Measurements from ENCODE around the gene RPS10.
A peak's percentile ranks its signal among the peaks of the same experiment; 100 is the strongest.
"Not testable (repeated sequence)": the region's sequence is repeated elsewhere in the genome, so short reads cannot be mapped to it uniquely, and the experiment has no call there.

RPS10 gene

DNA sequence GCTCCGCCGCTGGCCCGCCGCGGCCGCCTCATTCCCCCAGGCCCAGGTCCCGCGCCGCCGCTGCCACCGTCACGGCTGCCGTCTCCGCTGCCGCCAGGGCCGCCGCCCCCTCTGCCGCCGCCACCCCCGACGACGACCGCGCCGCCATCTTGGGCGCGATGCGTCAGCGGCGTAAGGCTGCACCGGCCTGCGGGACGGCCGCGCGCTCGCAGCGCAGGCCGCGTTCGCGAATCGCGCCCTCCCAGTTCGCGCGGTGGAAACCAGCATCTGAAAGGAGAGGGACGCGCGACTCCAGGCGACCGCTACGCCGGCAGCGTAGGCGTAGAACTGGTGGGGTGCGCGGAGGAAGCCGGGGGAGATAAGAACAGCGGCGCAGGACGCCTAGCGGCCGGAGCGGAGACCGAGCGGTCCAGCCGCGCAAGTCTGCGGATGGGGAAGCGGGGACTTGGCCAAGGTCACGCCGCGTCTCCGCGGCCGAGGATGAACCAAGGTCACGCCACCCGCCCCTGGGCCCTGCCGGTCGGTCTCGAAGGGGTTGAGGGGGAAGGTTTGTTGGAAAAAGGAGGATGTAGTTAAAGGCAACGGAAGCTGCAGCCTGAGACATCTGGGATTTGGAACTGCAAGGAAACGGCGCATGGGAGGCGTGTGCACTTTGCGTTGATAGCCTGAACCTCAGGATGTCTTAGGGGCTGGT lies 33.2 kb downstream of the RPS10 start, which contains the start of gene NUDT3:
NUDT3 (minus strand) TSS at position 173 of the 694 bp plus-strand sequence. CDS start 307 bp downstream, outside the sequence.
- DNase-seq (ENCODE audit: low spot score): peak; percentile 93

DNA sequence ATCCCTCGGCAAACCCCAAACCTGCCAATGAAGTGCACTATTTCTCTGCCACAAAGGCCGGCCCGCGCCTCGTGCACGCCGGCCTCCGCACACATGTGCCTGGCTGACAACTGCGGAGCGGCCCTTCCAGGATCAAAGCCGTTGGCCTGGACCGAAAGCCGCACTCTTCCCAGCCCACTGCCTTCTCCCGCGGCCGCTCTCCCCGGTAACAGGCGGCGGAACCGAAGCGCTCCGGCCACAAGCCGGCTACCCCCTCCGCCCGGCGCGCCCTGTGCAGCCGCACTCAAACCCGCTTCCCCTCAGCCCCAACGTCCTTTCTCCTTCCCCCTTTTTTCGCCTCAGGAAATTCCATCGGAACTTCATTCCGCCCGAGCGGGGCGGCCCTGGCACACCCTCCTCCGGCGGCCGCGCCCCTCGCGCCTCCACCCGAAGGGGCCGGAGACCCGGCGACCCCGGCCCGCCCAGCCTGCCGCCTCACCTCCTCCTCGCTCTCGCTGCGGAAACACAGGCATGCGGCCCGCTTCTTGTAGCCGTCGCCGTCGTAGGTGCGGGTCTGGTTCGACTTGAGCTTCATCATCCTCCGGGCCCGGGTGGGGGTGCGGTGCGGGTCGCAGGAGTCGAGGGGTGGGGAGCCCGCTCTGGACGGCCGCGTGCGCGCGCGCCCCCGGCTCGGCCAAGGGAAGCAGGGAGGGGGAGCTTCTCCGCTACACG lies 33.9 kb downstream of the RPS10 start:
- peak; percentile 44 for DNase-seq (ENCODE audit: low spot score)

DNA sequence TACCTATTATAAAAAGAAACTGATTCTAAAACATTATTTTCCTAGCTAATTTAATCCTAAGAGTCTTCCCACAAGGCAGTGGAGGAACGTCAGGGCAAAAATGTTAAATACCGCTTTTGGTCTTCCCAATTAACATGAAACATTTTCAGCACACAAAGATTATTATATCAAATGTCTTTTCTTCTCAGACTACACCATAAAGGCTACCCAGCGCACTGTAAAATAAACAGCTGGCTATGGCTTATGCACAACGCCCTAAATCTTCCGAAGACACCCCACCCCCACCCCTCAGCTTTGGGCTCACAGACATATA lies 34.4 kb downstream of the RPS10 start:
- DNase-seq (ENCODE audit: low spot score): no peak

DNA sequence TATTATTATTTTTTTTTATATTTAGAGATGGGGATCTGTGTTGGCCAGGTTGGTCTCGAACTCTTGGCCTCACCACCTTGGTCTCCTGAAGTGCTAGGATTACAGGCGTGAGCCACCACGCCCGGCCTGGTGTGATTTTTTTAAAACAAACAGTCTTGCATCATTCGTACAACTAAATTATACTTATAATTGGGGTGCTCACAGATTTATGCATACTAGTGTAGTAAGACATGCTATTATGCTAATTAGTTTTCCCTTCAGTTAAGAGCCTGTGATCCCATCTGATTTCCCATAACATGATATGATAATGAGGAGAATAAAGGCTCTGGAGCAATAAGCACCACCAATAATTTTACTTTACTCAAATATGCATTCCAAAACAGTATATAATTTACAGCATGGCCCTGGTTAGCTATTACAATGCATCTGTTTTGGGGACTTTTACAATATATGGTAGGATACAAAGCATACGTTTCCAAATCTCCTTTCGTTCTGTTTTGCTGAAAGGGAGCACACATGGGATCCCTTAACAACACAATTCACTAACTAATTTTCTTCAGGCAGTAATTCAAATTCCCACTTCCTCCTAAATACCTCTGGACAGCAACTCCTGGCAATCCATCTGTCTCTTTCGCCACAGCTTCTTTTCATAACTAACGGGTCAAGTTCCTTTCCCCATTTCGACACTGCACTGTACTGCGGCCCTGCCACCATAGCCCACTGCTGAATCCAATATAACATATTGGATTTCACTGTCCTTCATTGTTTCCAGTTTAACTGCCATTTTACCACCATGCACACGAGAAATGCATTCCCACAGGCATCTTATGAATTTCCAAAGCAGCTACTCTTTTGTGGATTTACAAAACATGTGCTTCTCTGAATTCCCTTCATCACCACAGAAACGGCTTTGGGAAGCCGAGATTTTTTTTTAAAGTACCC lies 35.1 kb downstream of the RPS10 start:
- no peak for DNase-seq (ENCODE audit: low spot score)

DNA sequence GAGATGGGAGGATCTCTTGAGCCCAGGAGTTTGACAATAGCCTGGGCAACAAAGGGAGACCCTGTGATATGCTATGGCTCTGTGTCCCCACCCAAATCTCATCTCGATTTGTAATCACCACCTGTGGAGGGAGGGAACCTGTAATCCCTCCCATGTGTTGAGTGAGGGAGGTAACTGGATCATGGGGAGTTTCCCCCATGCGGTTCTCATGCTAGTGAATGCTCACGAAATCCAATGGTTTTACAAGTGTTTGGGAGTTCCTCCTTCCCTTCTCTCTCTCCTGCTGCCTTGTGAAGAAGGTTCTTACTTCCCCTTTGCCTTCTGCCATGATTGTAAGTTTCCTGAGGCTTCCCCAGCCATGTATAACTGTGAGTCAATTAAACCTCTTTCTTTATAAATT lies 36.8 kb downstream of the RPS10 start:
- no peak for DNase-seq (ENCODE audit: low spot score)

DNA sequence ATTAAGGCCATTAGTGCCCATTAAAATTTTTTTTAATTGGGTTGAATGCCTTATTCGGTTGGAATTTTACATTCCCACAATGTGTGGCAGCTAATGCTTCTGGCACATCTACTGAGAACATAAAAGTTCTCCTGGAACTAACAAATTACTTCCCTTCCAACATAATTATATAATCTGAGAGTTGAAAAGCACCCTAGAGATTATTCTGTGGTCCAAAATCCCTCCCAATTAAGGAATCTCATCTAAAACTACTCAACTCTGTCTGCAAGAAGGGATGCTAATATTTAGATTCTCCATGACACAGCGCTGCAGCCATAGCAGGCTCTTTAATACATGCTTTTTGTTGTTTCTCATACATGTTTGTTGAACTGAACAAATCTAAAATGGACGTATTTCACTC lies 37.4 kb downstream of the RPS10 start:
- no peak for DNase-seq (ENCODE audit: low spot score)

DNA sequence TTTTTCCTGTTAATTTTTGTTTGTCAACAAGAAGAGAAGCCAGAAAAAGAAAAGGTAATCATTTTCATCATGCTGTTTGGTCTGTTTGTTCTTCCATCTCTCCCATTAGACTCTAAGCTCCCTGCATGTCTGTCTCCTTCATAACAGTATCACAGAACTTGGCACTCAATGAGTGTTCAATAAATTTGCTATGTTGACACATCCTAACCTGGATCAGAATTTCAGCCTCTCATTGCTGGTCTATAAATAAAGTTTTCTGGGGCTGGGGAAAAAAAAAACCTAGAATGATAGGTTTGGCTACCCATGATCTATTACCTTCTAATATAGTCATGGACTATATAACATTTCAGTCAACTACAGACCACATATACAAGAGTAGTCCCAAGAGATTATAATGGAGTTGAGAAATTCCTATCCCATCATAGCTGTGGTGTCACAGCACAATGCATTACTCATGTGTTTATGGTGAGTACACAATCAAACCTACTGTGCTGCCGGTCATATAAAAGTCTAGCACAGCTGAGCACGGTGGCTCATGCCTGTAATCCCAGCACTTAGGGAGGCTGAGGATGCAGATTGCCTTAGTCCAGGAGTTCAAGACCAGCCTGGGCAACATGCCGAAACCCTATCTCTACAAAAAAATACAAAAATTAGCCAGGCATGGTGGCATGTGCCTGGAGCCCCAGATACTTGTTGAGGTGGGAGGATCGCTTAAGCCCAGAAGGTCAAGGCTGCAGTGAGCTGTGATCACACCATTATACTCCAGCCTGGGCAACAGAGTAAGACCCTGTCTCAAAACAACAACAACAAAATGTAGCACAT lies 39.3 kb downstream of the RPS10 start:
- DNase-seq (ENCODE audit: low spot score): no peak

DNA sequence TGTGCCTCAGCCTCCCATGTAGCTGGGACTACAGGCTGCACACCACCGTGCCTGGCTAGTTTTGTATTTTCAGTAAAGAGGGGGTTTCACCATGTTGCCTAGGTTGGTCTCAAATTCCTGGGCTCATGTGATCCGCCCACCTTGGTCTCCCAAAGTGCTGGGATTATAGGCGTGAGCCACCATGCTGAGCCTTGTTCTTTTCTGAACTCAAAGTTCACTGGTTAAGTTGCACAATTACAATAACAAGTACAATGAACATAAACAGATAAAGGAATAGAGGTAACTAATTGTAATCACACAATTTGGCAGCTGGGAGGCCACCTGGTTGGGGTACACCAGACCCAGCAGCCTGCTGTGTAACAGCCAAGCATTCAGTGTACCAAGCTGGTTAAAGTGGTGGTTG lies 40.1 kb downstream of the RPS10 start:
- no peak for DNase-seq (ENCODE audit: low spot score)

DNA sequence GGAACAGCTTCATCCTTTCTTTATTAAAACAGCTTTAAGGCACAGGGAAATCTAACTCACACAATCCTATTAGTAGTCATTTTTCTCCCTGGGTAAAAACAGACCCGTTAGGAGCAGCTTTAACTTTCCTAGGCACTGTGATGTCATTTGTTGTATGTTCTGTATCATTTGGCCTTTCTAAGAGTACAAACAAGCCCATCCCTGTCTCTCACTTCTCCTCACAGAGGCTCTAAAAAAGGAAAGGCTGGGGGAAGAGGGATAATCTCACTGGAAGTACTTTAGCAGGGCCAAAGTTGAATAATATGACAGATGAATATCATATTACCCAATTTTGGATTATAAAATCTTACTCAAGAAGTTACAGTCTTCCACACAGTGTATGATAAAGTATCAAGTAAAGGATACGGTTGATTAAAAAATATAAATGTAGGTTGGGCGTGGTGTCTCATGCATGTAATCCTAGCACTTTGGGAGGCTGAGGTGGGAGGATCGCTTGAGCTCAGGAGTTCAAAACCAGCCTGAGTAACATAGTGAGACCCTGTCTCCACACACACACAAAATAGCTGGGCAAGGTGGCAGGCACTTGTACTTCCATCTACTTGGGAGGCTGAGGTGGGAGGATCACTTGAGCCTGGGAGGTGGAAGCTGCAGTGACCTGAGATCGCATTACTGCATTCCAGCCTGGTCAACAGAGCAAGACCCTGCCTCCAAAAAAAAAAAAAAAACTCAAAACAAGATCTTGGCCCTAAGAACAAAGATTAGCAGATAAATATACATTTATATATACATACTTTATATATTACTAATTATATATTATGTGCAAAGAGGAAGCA lies 41.3 kb downstream of the RPS10 start:
- DNase-seq (ENCODE audit: low spot score): no peak

DNA sequence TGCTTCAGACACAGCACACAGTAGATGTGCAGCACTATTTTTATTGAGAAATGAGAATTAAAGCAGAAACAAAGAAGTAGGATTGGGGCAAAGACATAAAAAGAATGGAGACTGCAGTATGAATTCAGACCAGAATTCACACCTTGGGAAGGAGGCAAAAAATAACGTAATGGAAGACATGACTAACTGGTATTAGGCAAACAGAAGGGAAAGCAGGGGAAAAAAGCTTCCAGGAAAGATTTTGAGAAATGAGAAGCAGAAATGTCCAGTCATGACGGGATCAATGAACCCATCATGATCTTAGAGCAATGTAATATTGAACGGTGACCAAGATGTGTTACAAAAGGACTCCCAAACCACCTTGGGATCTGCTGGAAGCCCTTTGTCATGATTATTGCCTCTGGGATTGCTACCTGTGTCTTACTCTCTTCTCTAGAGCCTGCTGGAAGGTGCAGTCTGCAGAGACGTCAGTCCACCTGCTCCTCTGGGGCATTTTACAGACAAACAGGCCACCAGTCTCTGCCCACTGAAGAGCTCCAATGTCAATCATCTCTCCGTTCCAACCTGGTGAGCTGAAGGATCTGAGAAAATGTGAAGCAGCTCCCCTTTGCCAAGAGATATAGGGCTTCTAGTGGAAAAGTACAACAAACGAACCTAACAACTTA lies 42.1 kb downstream of the RPS10 start:
- no peak for DNase-seq (ENCODE audit: low spot score)

DNA sequence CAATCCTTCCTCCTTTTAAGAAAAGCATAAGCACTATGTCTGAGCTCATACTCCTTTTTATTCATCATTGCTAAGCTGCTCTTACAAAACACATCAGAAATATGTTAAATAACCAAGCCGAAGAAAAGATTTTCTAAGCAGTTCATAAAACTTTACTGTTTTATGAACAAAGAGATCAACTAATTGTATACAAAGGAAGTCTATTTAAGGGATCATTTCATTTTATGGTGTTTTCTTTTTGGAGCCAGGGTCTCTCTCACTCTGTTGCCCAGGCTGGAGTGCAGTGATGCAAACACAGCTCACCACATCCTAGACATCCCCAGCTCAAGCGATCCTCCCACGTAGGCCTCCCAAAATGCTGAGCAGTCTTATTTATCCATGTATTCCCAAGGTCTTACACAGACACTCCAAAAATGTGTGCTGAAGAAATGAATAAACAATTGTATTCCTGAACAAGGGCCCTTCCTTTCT lies 42.7 kb downstream of the RPS10 start:
- no peak for DNase-seq (ENCODE audit: low spot score)

DNA sequence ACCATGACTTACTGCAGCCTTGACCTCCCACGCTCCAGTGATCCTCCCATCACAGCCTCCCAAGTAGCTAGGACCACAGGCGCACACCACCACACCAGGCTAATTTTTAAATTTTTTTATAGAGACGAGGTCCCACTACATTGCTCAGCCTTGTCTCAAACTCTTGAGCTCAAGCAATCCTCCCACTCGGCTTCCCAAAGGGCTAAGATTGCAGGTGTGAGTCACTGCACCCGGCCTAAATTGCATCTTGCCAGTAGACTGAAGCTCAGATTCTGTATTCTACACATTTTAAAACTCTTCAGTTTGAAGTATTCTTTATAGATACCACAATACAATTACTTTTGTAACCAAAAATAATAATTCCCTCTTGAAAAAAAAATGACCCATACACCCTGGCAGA lies 44.8 kb downstream of the RPS10 start:
- no peak for DNase-seq (ENCODE audit: low spot score)

DNA sequence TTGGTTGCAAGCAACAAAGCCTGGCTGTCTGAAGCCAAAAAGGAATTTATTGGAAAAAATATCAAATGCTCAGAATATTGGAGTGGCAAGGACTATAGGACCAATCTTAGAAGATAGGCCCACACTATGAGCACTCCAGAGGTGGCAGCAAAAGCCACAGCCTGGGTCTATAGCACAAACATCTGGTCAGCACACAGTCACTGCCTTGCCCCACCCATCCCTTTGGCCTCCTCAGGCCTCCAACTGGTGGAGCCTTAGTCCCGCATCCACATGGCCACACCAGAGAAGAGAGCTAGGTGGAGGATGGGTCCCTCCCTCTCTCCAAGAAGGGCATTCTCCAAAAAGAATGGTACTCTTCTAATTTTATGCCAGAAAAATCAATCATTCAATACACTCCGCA lies 47.4 kb downstream of the RPS10 start:
- DNase-seq (ENCODE audit: low spot score): no peak

DNA sequence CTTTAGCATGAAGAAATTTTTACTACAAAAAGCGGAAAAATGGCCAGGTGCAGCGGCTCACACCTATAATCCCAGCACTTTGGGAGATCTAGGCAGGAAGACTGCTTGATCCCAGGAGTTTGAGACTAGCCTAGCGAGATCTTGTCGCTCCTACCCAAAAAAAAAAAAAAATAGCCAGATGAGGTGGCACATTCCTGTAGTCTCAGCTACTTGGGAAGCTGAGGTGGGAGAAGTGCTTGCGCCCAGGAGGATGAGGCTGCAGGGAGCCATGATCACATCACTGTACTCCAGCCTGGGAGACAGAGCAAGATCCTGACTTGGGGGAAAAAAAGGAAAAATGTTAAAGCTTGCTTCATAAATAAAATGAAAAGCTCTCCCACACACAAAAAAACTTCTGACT lies 47.9 kb downstream of the RPS10 start:
- DNase-seq (ENCODE audit: low spot score): no peak

DNA sequence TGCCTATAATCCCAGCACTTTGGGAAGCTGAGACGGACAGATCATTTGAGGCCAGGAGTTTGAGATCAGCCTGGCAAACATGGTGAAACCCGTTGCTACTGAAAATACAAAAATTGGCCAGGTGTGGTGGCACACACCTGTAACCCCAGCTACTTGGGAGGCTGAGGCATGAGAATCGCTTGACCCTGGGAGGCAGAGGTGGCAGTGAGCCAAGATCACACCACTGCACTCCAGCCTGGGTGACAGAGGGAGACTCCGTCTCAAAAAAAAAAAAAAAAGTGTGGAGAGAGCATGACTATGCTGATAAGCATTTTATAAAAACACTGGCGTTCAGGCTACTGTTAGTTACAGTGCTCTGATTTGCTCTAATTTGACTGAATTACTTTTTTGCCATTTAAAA lies 48.3 kb downstream of the RPS10 start:
- not testable (repeated sequence) for DNase-seq (ENCODE audit: low spot score)

DNA sequence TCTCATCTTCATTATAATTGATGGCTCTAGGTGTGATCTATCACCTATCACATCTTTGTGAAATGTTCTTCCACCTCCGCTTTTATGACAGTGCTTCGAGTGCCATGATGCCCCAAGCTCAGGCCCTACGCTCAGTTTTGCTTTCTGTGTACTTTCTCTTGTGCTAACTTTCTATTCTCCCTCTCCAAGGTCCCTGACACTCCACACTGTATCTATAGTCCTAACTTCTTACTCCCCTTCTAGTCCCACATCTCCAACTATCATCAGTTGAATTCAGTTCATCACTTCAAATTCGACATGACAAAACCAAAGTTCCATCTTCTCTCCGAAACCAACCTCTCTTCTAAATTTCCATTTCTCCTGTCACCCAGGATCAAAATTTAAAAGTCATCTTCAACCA lies 50.0 kb downstream of the RPS10 start:
- no peak for DNase-seq (ENCODE audit: low spot score)

DNA sequence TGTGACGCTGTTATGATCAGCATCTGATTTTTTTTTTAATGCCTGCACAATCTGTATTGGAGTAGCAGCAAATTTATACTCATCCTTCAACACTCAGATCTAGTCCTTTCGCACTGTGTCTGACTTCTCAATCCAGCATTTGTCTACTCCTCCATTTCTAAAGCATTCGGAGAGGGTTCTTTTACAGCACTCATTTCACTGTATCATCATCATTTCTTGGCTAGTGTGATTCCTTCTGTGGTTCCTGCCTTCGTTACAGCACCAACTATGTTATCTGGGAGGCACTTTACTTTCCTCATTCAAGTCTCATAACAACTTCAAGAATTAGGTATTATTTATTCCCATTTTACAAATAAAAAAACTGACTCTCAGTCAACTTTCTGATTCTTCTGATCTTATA lies 51.4 kb downstream of the RPS10 start:
- DNase-seq (ENCODE audit: low spot score): no peak

DNA sequence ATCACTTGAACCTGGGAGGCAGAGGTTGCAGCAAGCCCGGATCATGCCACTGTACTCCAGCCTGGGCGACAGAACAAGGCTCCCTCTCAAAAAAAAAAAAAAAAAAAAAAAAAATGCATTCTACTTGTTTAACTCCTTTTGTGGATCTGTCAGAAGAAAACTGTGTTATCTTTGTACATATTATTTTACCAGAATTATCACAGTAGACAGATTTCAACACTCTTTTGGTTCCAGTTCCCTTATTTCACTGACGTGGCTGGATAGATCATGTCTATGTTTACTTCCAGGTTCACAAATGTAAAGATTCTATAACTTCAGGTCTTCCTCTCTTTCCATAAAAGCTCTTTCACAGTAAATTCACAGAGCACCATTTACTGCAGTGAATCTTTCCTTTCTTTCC lies 51.8 kb downstream of the RPS10 start:
- no peak for DNase-seq (ENCODE audit: low spot score)

DNA sequence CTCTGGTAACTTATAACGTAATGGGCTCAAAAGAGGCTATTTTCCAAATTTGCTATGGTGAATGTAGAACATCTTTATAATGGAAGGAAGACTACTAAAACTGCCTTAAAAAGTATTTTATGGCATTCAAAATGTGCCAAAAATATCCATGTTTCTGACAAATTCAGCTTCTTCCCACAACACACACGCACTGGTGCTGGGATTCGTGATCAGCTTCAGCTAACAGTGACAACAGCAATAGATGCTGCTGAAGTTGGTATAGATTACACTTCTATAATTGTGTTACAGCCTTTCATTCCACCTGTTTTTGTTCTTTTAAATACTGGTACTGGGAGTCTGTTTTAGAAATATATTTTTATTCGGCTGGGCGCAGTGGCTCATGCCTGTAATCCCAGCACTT lies 52.4 kb downstream of the RPS10 start:
- no peak for DNase-seq (ENCODE audit: low spot score)

DNA sequence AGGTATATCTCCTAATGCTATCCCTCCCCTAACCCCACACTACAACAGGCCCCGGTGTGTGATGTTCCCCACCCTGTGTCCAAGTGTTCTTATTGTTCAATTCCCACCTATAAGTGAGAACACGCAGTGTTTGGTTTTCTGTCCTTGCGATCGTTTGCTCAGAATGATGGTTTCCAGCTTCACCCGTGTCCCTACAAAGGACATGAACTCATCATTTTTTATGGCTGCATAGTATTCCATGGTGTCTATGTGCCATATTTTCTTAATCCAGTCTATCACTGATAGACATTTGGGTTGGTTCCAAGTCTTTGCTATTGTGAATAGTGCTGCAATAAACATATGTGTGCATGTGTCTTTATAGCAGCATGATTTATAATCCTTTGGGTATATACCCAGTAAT lies 54.0 kb downstream of the RPS10 start:
- DNase-seq (ENCODE audit: low spot score): not testable (repeated sequence)
